Endothelial cell of umbilical vein (primary cell): ENCODE measurements around the gene HEATR3. TPM values are rescaled to one million over a fixed set of nuclear protein-coding genes. Genes with fewer than 3 reads are reported as not detected.

ENCODE experiments used
- BruUV-seq: library from RNA; stranded (reverse); fragments of 400-500 nt; replicated peaks from 2 replicates; lab custom pipeline; 2021; lab: Mats Ljungman, UMichigan
- CTCF ChIA-PET: fragments of 300-600, 350-600 bp; sonication (Branson Sonifier 250); formaldehyde crosslinking; loops from one replicate; lab custom pipeline; 2021; ENCODE audit warnings: antibody characterized with exemption, inconsistent platforms; lab: Charles Lee
- POLR2A ChIA-PET: fragments of 300-600, 350-600 bp; sonication (Branson Sonifier 250); formaldehyde crosslinking; loops from one replicate; lab custom pipeline; 2021; ENCODE audit warnings: antibody characterized with exemption, inconsistent platforms; lab: Charles Lee
- DNase-seq: peaks from one replicate; pipeline ENCODE4 v3.0.0-alpha.2; 2011; ENCODE audit warnings: low read depth, low spot score
- FAIRE-seq: peaks from 2 replicates; lab custom pipeline; 2011; peaks lifted over from hg19 to GRCh38; lab: Jason Lieb, UNC
- H2AFZ ChIP-seq: 2 replicates; pipeline ENCODE4 v1.6.0; 2012; ENCODE audit warnings: low read depth, low read length, control low read depth, inconsistent platforms
- H3K27ac ChIP-seq: 2 replicates; pipeline ENCODE4 v1.5.1; 2011; ENCODE audit warnings: low read depth, mild to moderate bottlenecking, control low read depth, low read length, moderate library complexity; ENCODE audit not compliant: insufficient read depth
- H3K27me3 ChIP-seq, 2 experiments: 2 replicates each; pipeline versions ENCODE4 v1.6.0 to v1.6.1; 2011; ENCODE audit warnings: low read length in 2 of 2, mixed read lengths in 1 of 2; ENCODE audit not compliant: control insufficient read depth in 2 of 2, insufficient read depth in 2 of 2
- H3K36me3 ChIP-seq, 2 experiments: 2 replicates in 1 of 2; 3 replicates in 1 of 2; pipeline ENCODE4 v1.5.1; 2011; ENCODE audit warnings: low read length in 2 of 2, mild to moderate bottlenecking in 1 of 2, moderate library complexity in 1 of 2; ENCODE audit not compliant: control insufficient read depth in 2 of 2, insufficient read depth in 2 of 2; ENCODE audit errors: extremely low read depth in 1 of 2
- H3K4me1 ChIP-seq: 3 replicates; pipeline ENCODE4 v1.5.1; 2011; ENCODE audit warnings: mild to moderate bottlenecking, low read length; ENCODE audit not compliant: control insufficient read depth, insufficient read depth; ENCODE audit errors: extremely low read depth
- H3K4me2 ChIP-seq: 2 replicates; pipeline ENCODE4 v1.6.1; 2011; ENCODE audit warnings: low read length, control low read depth, mixed read lengths; ENCODE audit not compliant: insufficient read depth
- H3K4me3 ChIP-seq, 3 experiments: fragments of 200-600 bp in 1 of 3; sonication (generic), shearing (Covaris generic) in 1 of 3; replicated peaks in 1 of 3; 2 replicates each; pipeline ENCODE4 v1.5.1; 2011 to 2016; ENCODE audit warnings: control low read depth in 3 of 3, low read length in 3 of 3, mild to moderate bottlenecking in 2 of 3, inconsistent platforms in 1 of 3, low read depth in 1 of 3, moderate library complexity in 1 of 3; ENCODE audit not compliant: insufficient read depth in 1 of 3
- H3K79me2 ChIP-seq: 2 replicates; pipeline ENCODE4 v1.6.0; 2012; ENCODE audit warnings: low read length, inconsistent platforms; ENCODE audit not compliant: control insufficient read depth, insufficient read depth
- H3K9ac ChIP-seq: replicated peaks from 2 replicates; pipeline ENCODE3; 2011; ENCODE audit warnings: low read length, control low read depth; ENCODE audit not compliant: insufficient read depth; ENCODE audit errors: extremely low read depth
- H3K9me1 ChIP-seq: replicated peaks from 3 replicates; pipeline ENCODE4 v1.6.0; 2011; ENCODE audit warnings: mild to moderate bottlenecking, low read length; ENCODE audit not compliant: control insufficient read depth, insufficient read depth; ENCODE audit errors: extremely low read depth
- H3K9me3 ChIP-seq: replicated peaks from 2 replicates; pipeline ENCODE4 v1.5.1; 2012; ENCODE audit warnings: low read length, inconsistent platforms; ENCODE audit not compliant: control insufficient read depth, insufficient read depth
- H4K20me1 ChIP-seq: replicated peaks from 2 replicates; pipeline ENCODE3; 2011; ENCODE audit warnings: mild to moderate bottlenecking, low read length; ENCODE audit not compliant: control insufficient read depth, insufficient read depth; ENCODE audit errors: extremely low read depth
- CTCF ChIP-seq, 2 donors: IDR thresholded peaks; 1 replicate in 1 of 2; 2 replicates in 1 of 2; pipeline ENCODE4 v1.5.1; 2011; ENCODE audit warnings: low read length in 2 of 2, mild to moderate bottlenecking in 2 of 2, moderate library complexity in 2 of 2, control low read depth in 1 of 2, inconsistent platforms in 1 of 2, low read depth in 1 of 2; ENCODE audit not compliant: insufficient read depth in 1 of 2; ENCODE audit errors: extremely low read depth in 1 of 2
- EZH2 ChIP-seq: IDR thresholded peaks from 2 replicates; pipeline ENCODE4 v1.6.1; 2012; ENCODE audit warnings: borderline replicate concordance, low read depth, mild to moderate bottlenecking, moderate library complexity, low read length, inconsistent platforms; ENCODE audit not compliant: severe bottlenecking
- FOS ChIP-seq: IDR thresholded peaks from 2 replicates; pipeline ENCODE4 v1.6.1; 2011; ENCODE audit warnings: mild to moderate bottlenecking, low read length, moderate library complexity, borderline replicate concordance; ENCODE audit not compliant: insufficient read depth
- GATA2 ChIP-seq: IDR thresholded peaks from 2 replicates; pipeline ENCODE4 v1.7.0; 2011; ENCODE audit warnings: low read depth, mild to moderate bottlenecking, moderate library complexity, mixed read lengths, low read length; ENCODE audit not compliant: insufficient read length, insufficient read depth
- MAX ChIP-seq: IDR thresholded peaks from 2 replicates; pipeline ENCODE4 v1.6.1; 2011; ENCODE audit not compliant: insufficient read depth, insufficient read length
- POLR2AphosphoS5 ChIP-seq: IDR thresholded peaks from 2 replicates; pipeline ENCODE4 v1.6.1; 2012; ENCODE audit warnings: low read depth, mild to moderate bottlenecking, control low read depth, low read length, moderate library complexity; ENCODE audit not compliant: insufficient read depth
- dilution Hi-C: fragments of 300-500 bp; cut with MboI; formaldehyde crosslinking; loops from one replicate; pipeline ENCODE4 v1.15.0; 2019; ENCODE audit warnings: low sequenced_read_pairs; ENCODE audit not compliant: extremely low pct_ligation_motif_present
- intact Hi-C: fragments of 100-400 bp; cut with micrococcal nuclease; formaldehyde crosslinking; loops from one replicate; pipeline ENCODE4 v1.10.0; 2022
- polyA plus RNA-seq, 4 experiments: library from polyadenylated mRNA; depleted of rRNA in 3 of 4; stranded (reverse) in 3 of 4; unstranded in 1 of 4; fragments of >200 nt; gene quantifications; 2 replicates each; pipeline versions ENCODE4 v1.2.1 to v1.2.3, GENCODE V29; 2011 to 2012; ENCODE audit warnings: missing spikeins in 1 of 4
- total RNA-seq: library from RNA; stranded (reverse); gene quantifications from 2 replicates; pipeline ENCODE4 v1.2.3, GENCODE V29; 2021

HEATR3 gene
- total and polyA plus RNA-seq, 2 donors (not counting 3 experiments of a cell fraction or from before 2014, with no cell fraction given), result 6.7 to 23.1 TPM

GRCh38 chr16:50072730-50073129, 7.0 kb downstream of the HEATR3 start:
- no peak overlapping the region for H2AFZ ChIP-seq
- DNase-seq, result no peak
- peaks cover 11% of the 10 kb centered on the region for H3K4me1 ChIP-seq
- H3K27ac ChIP-seq, result no peak overlapping the region
- ChIA-PET POLR2A (no interaction called here), CTCF (interaction anchor here (0.5 to 2.7 kb wide), 2 partner anchors 138 to 206 kb away, joined by 3 to 13 read pairs; no protein-coding TSS in a partner anchor)
- no peak for FAIRE-seq
- H3K79me2 ChIP-seq, result peaks cover 31% of the 10 kb centered on the region
- H3K9ac ChIP-seq, result no peak overlapping the region
- H3K4me3 ChIP-seq, result no peak overlapping the region
- intact Hi-C loops (no loop called here), dilution Hi-C loops (no loop called here)
- H3K4me2 ChIP-seq, result no peak overlapping the region
- peaks cover 0 to 9% of the 10 kb centered on the region in 2 experiments for H3K36me3 ChIP-seq
- no peaks in the 10 kb centered on the region for H4K20me1 ChIP-seq
- H3K9me3 ChIP-seq, result no peaks in the 10 kb centered on the region
- TF ChIP-seq FOS (no peak), POLR2AphosphoS5 (no peak), CTCF (IDR thresholded peaks at IDR 0.05; ENCODE audit: extremely low read depth in 1 of 2, insufficient read depth in 1 of 2, low read depth in 1 of 2, low read length in 2 of 2) (no peak), GATA2 (no peak), MAX (no peak), EZH2 (no peak)
- H3K27me3 ChIP-seq, result no peaks in the 10 kb centered on the region
- no TSS peak for BruUV-seq
- no peaks in the 10 kb centered on the region for H3K9me1 ChIP-seq
